Measurements from ENCODE around the gene ACSL6. TPM values are rescaled to one million over a fixed set of nuclear protein-coding genes. Genes with fewer than 3 reads are reported as not detected.

The ACSL6 gene
- total RNA-seq, 1 donor from 2014 or later: 0.35 TPM

GRCh38 chr5:132008961-132009680 lies 2.3 kb downstream of the ACSL6 start:
- H3K4me3 ChIP-seq (ENCODE audit: low read depth, low read length): no peak overlapping the region
- DNase-seq (ENCODE audit: low read depth): no peak
- no peak for TF ChIP-seq CTCF (conservative IDR thresholded peaks at IDR 0.05; ENCODE audit: low read depth, low read length)

- no peak for DNase-seq (ENCODE audit: low read depth)
- TF ChIP-seq CTCF (conservative IDR thresholded peaks at IDR 0.05; ENCODE audit: low read depth, low read length): no peak
- no peak overlapping the region for H3K4me3 ChIP-seq (ENCODE audit: low read depth, low read length)
Measured at GRCh38 chr5:132008163-132008473, 3.3 kb downstream of the ACSL6 start.

GRCh38 chr5:132007399-132008162 lies 3.9 kb downstream of the ACSL6 start:
- TF ChIP-seq CTCF (conservative IDR thresholded peaks at IDR 0.05; ENCODE audit: low read depth, low read length): peak; percentile 87
- DNase-seq (ENCODE audit: low read depth): peak; percentile 19
- H3K4me3 ChIP-seq (ENCODE audit: low read depth, low read length): no peak overlapping the region

GRCh38 chr5:132006331-132007120 lies 4.9 kb downstream of the ACSL6 start:
- TF ChIP-seq CTCF (conservative IDR thresholded peaks at IDR 0.05; ENCODE audit: low read depth, low read length): no peak
- no peak overlapping the region for H3K4me3 ChIP-seq (ENCODE audit: low read depth, low read length)
- no peak for DNase-seq (ENCODE audit: low read depth)

- H3K4me3 ChIP-seq (ENCODE audit: low read depth, low read length): no peak overlapping the region
- no peak for DNase-seq (ENCODE audit: low read depth)
- no peak for TF ChIP-seq CTCF (conservative IDR thresholded peaks at IDR 0.05; ENCODE audit: low read depth, low read length)
Measured at GRCh38 chr5:132005591-132005990, 5.9 kb downstream of the ACSL6 start.

GRCh38 chr5:132003982-132004381 lies 7.5 kb downstream of the ACSL6 start:
- no peak overlapping the region for H3K4me3 ChIP-seq (ENCODE audit: low read depth, low read length)
- no peak for TF ChIP-seq CTCF (conservative IDR thresholded peaks at IDR 0.05; ENCODE audit: low read depth, low read length)
- no peak for DNase-seq (ENCODE audit: low read depth)
